Endothelial cell of umbilical vein (primary cell): ENCODE data around the gene PIEZO2.

ENCODE experiments used
- MAX ChIP-seq: IDR thresholded peaks from 2 replicates; pipeline ENCODE4 v1.6.1; 2011; ENCODE audit not compliant: insufficient read depth, insufficient read length
- POLR2AphosphoS5 ChIP-seq: IDR thresholded peaks from 2 replicates; pipeline ENCODE4 v1.6.1; 2012; ENCODE audit warnings: low read depth, mild to moderate bottlenecking, control low read depth, low read length, moderate library complexity; ENCODE audit not compliant: insufficient read depth
- TF ChIP-seq, protein P1 (sequence below), 2 donors: IDR thresholded peaks; 1 replicate in 1 of 2; 2 replicates in 1 of 2; pipeline ENCODE4 v1.5.1; 2011; ENCODE audit warnings: low read length in 2 of 2, mild to moderate bottlenecking in 2 of 2, moderate library complexity in 2 of 2, control low read depth in 1 of 2, inconsistent platforms in 1 of 2, low read depth in 1 of 2; ENCODE audit not compliant: insufficient read depth in 1 of 2; ENCODE audit errors: extremely low read depth in 1 of 2

- no peak for TF ChIP-seq POLR2AphosphoS5
- TF ChIP-seq, protein P1, sequence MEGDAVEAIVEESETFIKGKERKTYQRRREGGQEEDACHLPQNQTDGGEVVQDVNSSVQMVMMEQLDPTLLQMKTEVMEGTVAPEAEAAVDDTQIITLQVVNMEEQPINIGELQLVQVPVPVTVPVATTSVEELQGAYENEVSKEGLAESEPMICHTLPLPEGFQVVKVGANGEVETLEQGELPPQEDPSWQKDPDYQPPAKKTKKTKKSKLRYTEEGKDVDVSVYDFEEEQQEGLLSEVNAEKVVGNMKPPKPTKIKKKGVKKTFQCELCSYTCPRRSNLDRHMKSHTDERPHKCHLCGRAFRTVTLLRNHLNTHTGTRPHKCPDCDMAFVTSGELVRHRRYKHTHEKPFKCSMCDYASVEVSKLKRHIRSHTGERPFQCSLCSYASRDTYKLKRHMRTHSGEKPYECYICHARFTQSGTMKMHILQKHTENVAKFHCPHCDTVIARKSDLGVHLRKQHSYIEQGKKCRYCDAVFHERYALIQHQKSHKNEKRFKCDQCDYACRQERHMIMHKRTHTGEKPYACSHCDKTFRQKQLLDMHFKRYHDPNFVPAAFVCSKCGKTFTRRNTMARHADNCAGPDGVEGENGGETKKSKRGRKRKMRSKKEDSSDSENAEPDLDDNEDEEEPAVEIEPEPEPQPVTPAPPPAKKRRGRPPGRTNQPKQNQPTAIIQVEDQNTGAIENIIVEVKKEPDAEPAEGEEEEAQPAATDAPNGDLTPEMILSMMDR (IDR thresholded peaks at IDR 0.05; ENCODE audit: extremely low read depth in 1 of 2, insufficient read depth in 1 of 2, low read depth in 1 of 2, low read length in 2 of 2) = no peak
- no peak for TF ChIP-seq MAX
Measured at GRCh38 chr18:10794771-10795170, 354.6 kb downstream of the PIEZO2 start.
